GM12875 (cell line): ENCODE results near the gene CD300E.

Experiments used
- H3K4me3 ChIP-seq: one replicate; pipeline ENCODE4 v1.5.1; 2011; ENCODE audit warnings: low read depth, low read length, control low read depth
- TF ChIP-seq, protein P1 (sequence below): IDR thresholded peaks from 2 replicates; pipeline ENCODE4 v1.5.1; 2011; ENCODE audit warnings: low read depth, mild to moderate bottlenecking, control low read depth, inconsistent platforms, low read length, moderate library complexity, borderline replicate concordance; ENCODE audit not compliant: insufficient read depth

The CD300E gene

GRCh38 chr17:74623693-74624093, at the start of gene CD300E:
CD300E (minus strand) TSS chr17:74623738; CDS start chr17:74623621, 117 bp downstream.
- no peak within 1 kb of the TSS for H3K4me3 ChIP-seq
- TF ChIP-seq, protein P1, sequence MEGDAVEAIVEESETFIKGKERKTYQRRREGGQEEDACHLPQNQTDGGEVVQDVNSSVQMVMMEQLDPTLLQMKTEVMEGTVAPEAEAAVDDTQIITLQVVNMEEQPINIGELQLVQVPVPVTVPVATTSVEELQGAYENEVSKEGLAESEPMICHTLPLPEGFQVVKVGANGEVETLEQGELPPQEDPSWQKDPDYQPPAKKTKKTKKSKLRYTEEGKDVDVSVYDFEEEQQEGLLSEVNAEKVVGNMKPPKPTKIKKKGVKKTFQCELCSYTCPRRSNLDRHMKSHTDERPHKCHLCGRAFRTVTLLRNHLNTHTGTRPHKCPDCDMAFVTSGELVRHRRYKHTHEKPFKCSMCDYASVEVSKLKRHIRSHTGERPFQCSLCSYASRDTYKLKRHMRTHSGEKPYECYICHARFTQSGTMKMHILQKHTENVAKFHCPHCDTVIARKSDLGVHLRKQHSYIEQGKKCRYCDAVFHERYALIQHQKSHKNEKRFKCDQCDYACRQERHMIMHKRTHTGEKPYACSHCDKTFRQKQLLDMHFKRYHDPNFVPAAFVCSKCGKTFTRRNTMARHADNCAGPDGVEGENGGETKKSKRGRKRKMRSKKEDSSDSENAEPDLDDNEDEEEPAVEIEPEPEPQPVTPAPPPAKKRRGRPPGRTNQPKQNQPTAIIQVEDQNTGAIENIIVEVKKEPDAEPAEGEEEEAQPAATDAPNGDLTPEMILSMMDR: no peak

DNA sequence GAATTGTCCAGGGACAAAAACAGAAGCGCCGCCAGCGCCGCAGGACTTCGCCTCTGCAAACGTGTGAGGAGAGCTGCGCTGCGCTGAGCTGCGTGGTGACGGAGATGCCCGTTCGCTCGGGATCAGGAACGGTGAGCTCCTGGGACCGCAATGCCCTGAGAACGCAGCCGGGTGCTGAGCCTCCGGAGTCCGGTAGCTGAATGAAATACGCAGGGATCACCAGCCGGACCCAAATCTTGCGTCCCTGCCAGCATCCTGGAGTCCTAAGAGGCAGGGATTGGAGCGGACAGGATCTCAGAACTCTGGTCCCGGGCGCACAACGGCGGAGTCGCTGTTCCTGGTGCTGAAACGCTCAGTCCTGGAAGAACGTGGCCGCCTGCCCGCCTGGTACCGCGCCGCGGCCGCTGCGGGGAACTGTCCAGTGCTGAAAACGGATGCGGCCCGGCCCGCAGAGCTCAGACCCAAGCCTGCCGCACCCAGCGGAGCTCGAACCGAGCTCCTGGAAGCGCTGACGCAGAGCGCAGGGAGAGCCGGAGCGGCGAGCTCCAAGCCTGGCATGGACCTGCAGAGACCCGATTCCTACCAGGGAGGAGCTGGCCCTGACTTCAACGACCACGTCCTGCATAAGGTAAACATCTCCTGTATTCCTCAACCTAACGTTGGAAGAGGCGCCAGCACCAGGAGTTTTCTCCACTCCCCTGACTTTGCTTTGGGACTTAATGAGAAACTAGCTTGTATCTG, 47.7 kb upstream of the CD300E start:
- H3K4me3 ChIP-seq: no peak overlapping the region
- TF ChIP-seq, protein P1: no peak

- no peak overlapping the region for H3K4me3 ChIP-seq
- TF ChIP-seq, protein P1: no peak
Measured at GRCh38 chr17:74670329-74670728, 46.8 kb upstream of the CD300E start.

GRCh38 chr17:74663561-74663960, 40.0 kb upstream of the CD300E start:
- TF ChIP-seq, protein P1: no peak
- no peak overlapping the region for H3K4me3 ChIP-seq

- H3K4me3 ChIP-seq: no peak overlapping the region
- TF ChIP-seq, protein P1: no peak
Measured at GRCh38 chr17:74659889-74660288, 36.4 kb upstream of the CD300E start.

- H3K4me3 ChIP-seq: no peak overlapping the region
- TF ChIP-seq, protein P1: no peak
Measured at GRCh38 chr17:74658620-74659019, 35.1 kb upstream of the CD300E start.

DNA sequence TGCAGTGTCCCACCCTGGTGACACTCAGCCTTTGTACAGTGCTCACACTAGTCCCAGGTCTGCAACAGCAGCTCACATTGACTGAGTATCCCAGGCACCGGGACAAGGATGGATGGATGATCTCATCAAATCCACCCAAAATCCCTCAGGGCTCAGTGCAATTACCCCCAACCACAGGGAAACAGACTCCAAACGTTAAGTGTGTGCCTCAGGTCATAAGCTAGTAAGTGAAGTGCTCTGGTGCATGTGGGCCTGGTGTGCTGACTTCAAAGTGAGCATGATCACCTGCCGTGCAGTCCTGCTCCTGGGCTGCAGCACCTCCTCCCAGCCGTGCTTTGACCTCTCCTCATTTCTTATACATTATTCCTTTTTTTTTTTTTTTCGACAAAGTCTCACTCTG, 31.2 kb upstream of the CD300E start:
- no peak overlapping the region for H3K4me3 ChIP-seq
- TF ChIP-seq, protein P1: no peak
